HEK293T (cell line): ENCODE results near the gene NFIC.

Source experiments
- CTCF ChIA-PET: fragments of 350-600 bp; formaldehyde crosslinking; extraction: SDS; loops from one replicate; lab custom pipeline; 2021; ENCODE audit warnings: antibody characterized with exemption, inconsistent platforms; lab: Yijun Ruan, JAX
- POLR2A ChIA-PET: fragments of 350-600 bp; formaldehyde crosslinking; extraction: SDS; loops from one replicate; lab custom pipeline; 2020; ENCODE audit warnings: antibody characterized with exemption, inconsistent platforms; lab: Yijun Ruan, JAX
- DNase-seq: peaks from one replicate; pipeline ENCODE4 v3.0.0; 2012; ENCODE audit warnings: mixed read lengths; ENCODE audit errors: extremely low spot score
- ARNT ChIP-seq: fragments of 450-650 bp; IDR thresholded peaks from 2 replicates; pipeline ENCODE4 v1.6.1; 2017; ENCODE audit warnings: mild to moderate bottlenecking
- BHLHE40 ChIP-seq: fragments of 450-650 bp; IDR thresholded peaks from 2 replicates; pipeline ENCODE4 v1.6.1; 2016; ENCODE audit warnings: mild to moderate bottlenecking, moderate library complexity, borderline replicate concordance
- CTBP1 ChIP-seq: fragments of 450-650 bp; IDR thresholded peaks from 2 replicates; pipeline ENCODE4 v1.6.1; 2016; ENCODE audit warnings: borderline replicate concordance
- ELF4 ChIP-seq: fragments of 450-650 bp; IDR thresholded peaks from 2 replicates; pipeline ENCODE4 v1.6.1; 2017; ENCODE audit warnings: antibody characterized with exemption
- FOXA1 ChIP-seq: fragments of 450-650 bp; IDR thresholded peaks from 2 replicates; pipeline ENCODE4 v1.6.1; 2016; ENCODE audit warnings: mild to moderate bottlenecking
- FOXK2 ChIP-seq: fragments of 450-650 bp; IDR thresholded peaks from 2 replicates; pipeline ENCODE4 v1.6.1; 2016; ENCODE audit warnings: mild to moderate bottlenecking
- FOXM1 ChIP-seq: fragments of 450-650 bp; IDR thresholded peaks from 2 replicates; pipeline ENCODE4 v1.6.1; 2017; ENCODE audit warnings: mild to moderate bottlenecking, borderline replicate concordance
- HDGF ChIP-seq: fragments of 450-650 bp; IDR thresholded peaks from 2 replicates; pipeline ENCODE4 v1.6.1; 2017; ENCODE audit warnings: antibody characterized with exemption, borderline replicate concordance
- L3MBTL2 ChIP-seq: fragments of 450-650 bp; conservative IDR thresholded peaks from 2 replicates; pipeline ENCODE4 v1.6.1; 2016; ENCODE audit warnings: mild to moderate bottlenecking
- LEF1 ChIP-seq: fragments of 450-650 bp; IDR thresholded peaks from 2 replicates; pipeline ENCODE4 v1.6.1; 2017; ENCODE audit warnings: mild to moderate bottlenecking, borderline replicate concordance
- NFRKB ChIP-seq: fragments of 450-650 bp; IDR thresholded peaks from 2 replicates; pipeline ENCODE4 v1.6.1; 2016; ENCODE audit warnings: mild to moderate bottlenecking, moderate library complexity
- PKNOX1 ChIP-seq: fragments of 450-650 bp; IDR thresholded peaks from 2 replicates; pipeline ENCODE4 v1.6.1; 2016
- SP1 ChIP-seq: fragments of 450-650 bp; IDR thresholded peaks from 2 replicates; pipeline ENCODE4 v1.6.1; 2017
- SUZ12 ChIP-seq: fragments of 450-650 bp; IDR thresholded peaks from 2 replicates; pipeline ENCODE4 v1.6.1; 2016; ENCODE audit warnings: mild to moderate bottlenecking
- TARDBP ChIP-seq: fragments of 450-650 bp; IDR thresholded peaks from 2 replicates; pipeline ENCODE4 v1.6.1; 2016
- ZNF384 ChIP-seq: fragments of 450-650 bp; IDR thresholded peaks from 2 replicates; pipeline ENCODE4 v1.6.1; 2016

NFIC gene

DNA sequence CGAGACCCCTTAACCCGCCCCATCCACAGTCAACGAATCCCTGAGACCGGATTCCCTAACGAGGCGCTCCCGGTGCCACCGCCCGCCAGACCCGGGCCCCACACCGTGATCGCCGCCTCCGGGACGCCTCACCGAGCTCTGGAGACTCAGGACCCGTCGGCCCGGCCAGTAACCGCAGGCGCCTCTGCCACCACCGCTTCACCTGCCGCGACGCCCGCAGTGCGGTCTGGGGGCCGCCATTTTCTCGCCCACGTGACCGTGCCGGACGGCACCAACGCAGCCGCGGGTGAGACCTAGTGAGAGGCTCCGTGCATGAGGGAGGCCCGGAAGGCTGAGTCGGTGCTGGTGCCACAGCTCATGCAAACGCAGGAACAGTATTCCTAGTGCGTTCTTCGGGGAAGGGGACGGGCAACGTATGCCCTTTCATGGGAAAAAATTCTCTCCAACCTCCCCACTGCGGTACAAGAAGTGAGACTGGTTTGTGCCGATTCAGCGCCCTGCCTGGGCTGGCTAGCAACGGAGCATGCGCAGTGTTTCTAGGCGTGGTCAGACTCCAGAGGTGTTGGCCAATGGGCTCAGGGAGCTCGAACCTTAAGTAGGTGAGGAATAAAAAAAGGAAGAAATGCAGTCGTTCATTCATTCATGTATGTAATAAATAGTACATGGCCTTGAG is 134.2 kb downstream of the NFIC start, which contains the start of gene DOHH:
DOHH (minus strand) TSS at position 246 of the 673 bp plus-strand sequence. CDS start 3,860 bp downstream, outside the sequence.
- ChIA-PET CTCF (interaction anchor here (1.8 kb wide), 1 partner anchor 16 kb away, joined by 5 read pairs; no protein-coding TSS in a partner anchor), POLR2A (interaction anchor here (1.0 to 1.2 kb wide), 3 partner anchors 12 to 21 kb away, joined by 3 to 4 read pairs (median 3); no protein-coding TSS in a partner anchor)
- peak; percentile 98 for DNase-seq
- TF ChIP-seq ELF4 (peak; percentile 50), FOXA1 (no peak), CTBP1 (no peak), SUZ12 (no peak), NFRKB (no peak), HDGF (no peak), L3MBTL2 (peak; percentile 94), BHLHE40 (peak; percentile 96), ZNF384 (no peak), TARDBP (no peak), LEF1 (no peak), ARNT (no peak), PKNOX1 (no peak), SP1 (no peak), FOXM1 (peak; percentile 86), FOXK2 (no peak)

DNA sequence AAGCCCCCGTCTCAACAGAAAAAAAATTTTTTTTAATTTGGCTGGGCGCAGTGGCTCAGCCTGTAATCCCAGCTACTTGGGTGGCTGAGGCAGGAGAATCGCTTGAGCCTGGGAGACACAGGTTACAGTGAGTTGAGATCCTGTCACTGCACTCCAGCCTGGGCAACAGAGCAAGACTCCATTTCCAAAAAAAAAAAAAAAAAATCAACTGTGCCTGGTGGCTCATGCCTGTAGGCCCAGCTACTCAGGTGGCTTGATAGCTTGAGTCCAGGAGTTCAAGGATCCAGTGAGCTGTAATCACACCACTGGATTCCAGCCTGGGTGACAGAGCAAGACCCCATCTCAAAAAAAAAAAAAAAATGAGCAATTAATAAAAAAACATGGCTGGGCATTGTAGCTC is 135.4 kb downstream of the NFIC start:
- no peak for DNase-seq
- ChIA-PET POLR2A (no interaction called here), CTCF (interaction anchor here (0.6 to 1.8 kb wide), 2 partner anchors 16 to 17 kb away, joined by 5 to 7 read pairs; no protein-coding TSS in a partner anchor)
- no peak for TF ChIP-seq HDGF
- no peak for TF ChIP-seq SUZ12
- TF ChIP-seq L3MBTL2, result no peak
- no peak for TF ChIP-seq FOXA1
- TF ChIP-seq FOXK2, result no peak
- TF ChIP-seq TARDBP, result no peak

DNA sequence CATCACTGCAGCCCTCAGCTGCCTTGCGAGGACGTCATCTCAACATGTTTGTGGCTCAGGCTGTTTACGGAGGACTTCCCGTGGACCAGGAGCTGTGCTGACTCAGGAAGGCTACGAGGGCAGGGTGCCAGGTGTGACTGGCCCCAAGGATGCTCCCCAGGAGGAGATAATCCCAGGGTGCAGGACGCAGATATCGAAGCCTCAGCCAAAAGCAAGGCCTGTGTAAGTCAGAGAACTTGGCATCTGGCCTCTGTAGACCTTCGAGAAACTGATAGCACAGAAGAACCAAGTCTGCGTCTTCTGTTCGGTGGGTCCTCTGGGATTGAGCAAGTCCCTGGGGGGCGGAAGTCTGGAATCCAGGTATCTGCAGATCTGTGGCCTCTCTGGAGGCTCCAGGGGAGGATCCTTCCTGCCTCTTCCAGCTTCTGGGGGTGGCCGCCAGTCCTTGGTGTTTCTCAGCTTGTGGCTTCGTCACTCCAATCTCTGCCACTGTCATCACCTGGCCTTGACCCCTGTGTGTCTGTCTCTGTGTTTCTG is 136.7 kb downstream of the NFIC start:
- TF ChIP-seq SP1 (no peak), ELF4 (no peak), LEF1 (no peak), FOXM1 (no peak), TARDBP (no peak), SUZ12 (no peak), PKNOX1 (no peak), FOXK2 (no peak), FOXA1 (no peak), HDGF (no peak), NFRKB (no peak), ARNT (no peak), BHLHE40 (no peak), CTBP1 (no peak), ZNF384 (no peak), L3MBTL2 (no peak)
- ChIA-PET POLR2A (no interaction called here), CTCF (no interaction called here)
- DNase-seq, result no peak

GRCh38 chr19:3504735-3505134 is 138.4 kb downstream of the NFIC start:
- ChIA-PET CTCF (no interaction called here), POLR2A (no interaction called here)
- no peak for DNase-seq
- TF ChIP-seq PKNOX1 (no peak), FOXK2 (no peak), ZNF384 (no peak), TARDBP (no peak), CTBP1 (no peak), FOXM1 (no peak), LEF1 (no peak), HDGF (no peak), FOXA1 (no peak), NFRKB (no peak), ELF4 (no peak), BHLHE40 (no peak), SP1 (no peak)

GRCh38 chr19:3505598-3506383 is 139.4 kb downstream of the NFIC start, which contains the start of gene FZR1:
FZR1 (plus strand) TSS chr19:3506311; CDS start chr19:3522990, 16,679 bp downstream.
- CTCF ChIA-PET, result no interaction called here
- POLR2A ChIA-PET, result no interaction called here
- TF ChIP-seq TARDBP (peak; percentile 94), L3MBTL2 (peak; percentile 56; the same call in 1 of the 2 replicates), ELF4 (peak; percentile 86), BHLHE40 (no peak), ARNT (no peak), FOXK2 (no peak), FOXM1 (peak; percentile 100), HDGF (no peak)
- peak; percentile 99 for DNase-seq
